ENCODE measurements around the gene CDKAL1. TPM values are rescaled to one million over a fixed set of nuclear protein-coding genes. Genes with fewer than 3 reads are reported as not detected.

CDKAL1 gene
- total and polyA plus RNA-seq, 2 of the 13 experiments (the other 11 are each of a cell fraction or from before 2014, with no cell fraction given): 9.5 to 27.7 TPM

GRCh38 chr6:21208081-21208795 lies 674.0 kb downstream of the CDKAL1 start (continued):
- no peak for TF ChIP-seq KLF12 (CRISPR knock-in tag; IDR thresholded peaks at IDR 0.05; ENCODE audit: borderline replicate concordance)
- TF ChIP-seq SKI (IDR thresholded peaks at IDR 0.05; ENCODE audit: partially characterized antibody): no peak
- no peak for TF ChIP-seq PRDM4 (CRISPR knock-in tag; IDR thresholded peaks at IDR 0.05; ENCODE audit: borderline replicate concordance)
- TF ChIP-seq, protein P1, sequence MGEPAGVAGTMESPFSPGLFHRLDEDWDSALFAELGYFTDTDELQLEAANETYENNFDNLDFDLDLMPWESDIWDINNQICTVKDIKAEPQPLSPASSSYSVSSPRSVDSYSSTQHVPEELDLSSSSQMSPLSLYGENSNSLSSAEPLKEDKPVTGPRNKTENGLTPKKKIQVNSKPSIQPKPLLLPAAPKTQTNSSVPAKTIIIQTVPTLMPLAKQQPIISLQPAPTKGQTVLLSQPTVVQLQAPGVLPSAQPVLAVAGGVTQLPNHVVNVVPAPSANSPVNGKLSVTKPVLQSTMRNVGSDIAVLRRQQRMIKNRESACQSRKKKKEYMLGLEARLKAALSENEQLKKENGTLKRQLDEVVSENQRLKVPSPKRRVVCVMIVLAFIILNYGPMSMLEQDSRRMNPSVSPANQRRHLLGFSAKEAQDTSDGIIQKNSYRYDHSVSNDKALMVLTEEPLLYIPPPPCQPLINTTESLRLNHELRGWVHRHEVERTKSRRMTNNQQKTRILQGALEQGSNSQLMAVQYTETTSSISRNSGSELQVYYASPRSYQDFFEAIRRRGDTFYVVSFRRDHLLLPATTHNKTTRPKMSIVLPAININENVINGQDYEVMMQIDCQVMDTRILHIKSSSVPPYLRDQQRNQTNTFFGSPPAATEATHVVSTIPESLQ (CRISPR knock-in tag; conservative IDR thresholded peaks at IDR 0.05): no peak
- no peak for TF ChIP-seq SALL2 (CRISPR knock-in tag; IDR thresholded peaks at IDR 0.05)
- no peak for TF ChIP-seq ZBTB44 (CRISPR knock-in tag; IDR thresholded peaks at IDR 0.05)
- no peak for TF ChIP-seq NR3C1 (CRISPR knock-in tag; IDR thresholded peaks at IDR 0.05)
- TF ChIP-seq ZNF773 (CRISPR knock-in tag; IDR thresholded peaks at IDR 0.05; ENCODE audit: borderline replicate concordance): no peak
- no peak for TF ChIP-seq IRF1 (CRISPR knock-in tag; IDR thresholded peaks at IDR 0.05; ENCODE audit: low read depth)
- TF ChIP-seq, protein P2, sequence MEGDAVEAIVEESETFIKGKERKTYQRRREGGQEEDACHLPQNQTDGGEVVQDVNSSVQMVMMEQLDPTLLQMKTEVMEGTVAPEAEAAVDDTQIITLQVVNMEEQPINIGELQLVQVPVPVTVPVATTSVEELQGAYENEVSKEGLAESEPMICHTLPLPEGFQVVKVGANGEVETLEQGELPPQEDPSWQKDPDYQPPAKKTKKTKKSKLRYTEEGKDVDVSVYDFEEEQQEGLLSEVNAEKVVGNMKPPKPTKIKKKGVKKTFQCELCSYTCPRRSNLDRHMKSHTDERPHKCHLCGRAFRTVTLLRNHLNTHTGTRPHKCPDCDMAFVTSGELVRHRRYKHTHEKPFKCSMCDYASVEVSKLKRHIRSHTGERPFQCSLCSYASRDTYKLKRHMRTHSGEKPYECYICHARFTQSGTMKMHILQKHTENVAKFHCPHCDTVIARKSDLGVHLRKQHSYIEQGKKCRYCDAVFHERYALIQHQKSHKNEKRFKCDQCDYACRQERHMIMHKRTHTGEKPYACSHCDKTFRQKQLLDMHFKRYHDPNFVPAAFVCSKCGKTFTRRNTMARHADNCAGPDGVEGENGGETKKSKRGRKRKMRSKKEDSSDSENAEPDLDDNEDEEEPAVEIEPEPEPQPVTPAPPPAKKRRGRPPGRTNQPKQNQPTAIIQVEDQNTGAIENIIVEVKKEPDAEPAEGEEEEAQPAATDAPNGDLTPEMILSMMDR (CRISPR knock-in tag; IDR thresholded peaks at IDR 0.05): no peak
- no peak for TF ChIP-seq DBP (CRISPR knock-in tag; IDR thresholded peaks at IDR 0.05; ENCODE audit: not compliant biosample characterization)
- peak; percentile 49 for TF ChIP-seq FOXA3 (CRISPR knock-in tag; IDR thresholded peaks at IDR 0.05)
- no peak for TF ChIP-seq CEBPZ (IDR thresholded peaks at IDR 0.05; ENCODE audit: low read length)
- TF ChIP-seq ZSCAN30 (CRISPR knock-in tag; IDR thresholded peaks at IDR 0.05): no peak
